ENCODE results near the gene HSF2. TPM values are rescaled to one million over a fixed set of nuclear protein-coding genes. Genes with fewer than 3 reads are reported as not detected.

HSF2 gene
- total RNA-seq, 1 experiment from 2014 or later = 52.1 TPM

DNA sequence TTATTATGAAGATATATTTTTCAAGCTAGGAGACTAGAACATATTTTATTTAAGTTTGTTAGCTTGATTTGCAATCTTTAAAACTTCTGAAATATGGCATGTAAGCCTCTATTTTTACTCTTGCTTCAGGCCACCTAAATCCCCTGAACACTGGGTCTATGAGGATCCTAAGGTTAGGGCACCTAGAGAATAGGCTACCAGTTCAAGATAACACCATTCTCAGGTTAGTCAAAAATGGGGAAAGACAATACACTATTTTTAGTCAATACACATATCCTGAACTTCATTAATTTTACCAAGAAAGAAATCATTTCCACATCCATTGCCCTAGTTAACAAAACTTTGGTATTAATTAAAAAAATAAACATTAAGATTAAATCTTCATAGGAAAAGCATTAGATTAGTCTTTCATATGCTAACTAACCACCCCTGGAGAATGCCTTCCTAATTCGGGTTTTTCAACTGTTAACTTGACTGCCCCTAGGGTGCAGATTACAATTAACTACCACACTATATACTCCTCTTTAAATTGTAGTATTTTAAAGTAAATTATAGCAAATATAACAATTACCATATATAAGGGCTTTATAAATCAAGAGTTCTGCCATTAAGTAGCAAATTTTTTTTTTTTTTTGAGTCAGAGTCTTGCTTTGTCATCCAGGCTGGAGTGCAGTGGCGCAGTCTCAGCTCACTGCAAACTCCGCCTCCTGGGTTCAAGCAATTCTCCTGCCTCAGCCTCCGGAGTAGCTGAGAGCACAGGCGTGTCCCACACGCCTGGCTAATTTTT lies 6.7 kb upstream of the HSF2 start:
- Histone ChIP-seq H3K4me1 (ENCODE audit: low read length) (no peaks in the 10 kb centered on the region), H3K79me2 (ENCODE audit: low read length) (no peaks in the 10 kb centered on the region), H2AFZ (ENCODE audit: low read length) (no peak overlapping the region), H3K27me3 (ENCODE audit: low read length) (no peaks in the 10 kb centered on the region), H3K27ac (ENCODE audit: low read length) (no peak overlapping the region), H3K9ac (ENCODE audit: low read length) (no peak overlapping the region), H3K4me2 (ENCODE audit: low read depth, low read length, poor library complexity, severe bottlenecking) (no peak overlapping the region), H3K36me3 (ENCODE audit: insufficient read depth, low read length) (no peaks in the 10 kb centered on the region), H3K9me3 (ENCODE audit: low read length) (no peaks in the 10 kb centered on the region), H3K4me3 (ENCODE audit: low read length) (no peak overlapping the region), H3K9me2 (replicated peaks; ENCODE audit: insufficient read depth, low read length) (peaks cover 2% of the 10 kb centered on the region), H4K20me1 (ENCODE audit: insufficient read depth, low read depth, low read length) (no peaks in the 10 kb centered on the region)
- DNase-seq = no peak

DNA sequence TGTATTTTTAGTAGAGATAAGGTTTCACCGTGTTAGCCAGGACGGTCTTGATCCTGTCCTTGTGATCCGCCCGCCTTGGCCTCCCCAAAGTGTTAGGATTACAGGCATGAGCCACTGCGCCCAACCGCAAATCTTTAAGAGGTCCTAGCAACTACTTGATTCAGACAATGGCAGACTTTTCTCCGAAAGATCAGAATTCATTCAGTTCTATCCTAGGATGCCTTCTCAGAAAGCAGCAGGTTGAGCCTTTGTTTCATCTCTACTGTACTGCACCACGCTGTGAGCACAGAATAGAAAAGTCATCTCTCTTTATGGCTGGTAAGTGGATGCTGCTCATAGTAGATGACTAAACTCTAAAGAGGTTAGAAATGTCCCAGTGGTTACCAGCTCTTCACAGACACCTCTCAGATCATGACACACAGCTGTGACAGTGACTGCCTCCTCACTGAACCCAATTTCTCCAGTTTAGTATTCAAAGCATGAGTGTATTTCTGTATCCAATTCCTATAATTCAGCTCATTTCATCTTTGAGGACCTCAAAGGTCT lies 6.0 kb upstream of the HSF2 start:
- Histone ChIP-seq H3K9ac (ENCODE audit: low read length) (no peak overlapping the region), H3K9me2 (replicated peaks; ENCODE audit: insufficient read depth, low read length) (peaks cover 3% of the 10 kb centered on the region), H2AFZ (ENCODE audit: low read length) (no peak overlapping the region), H3K27ac (ENCODE audit: low read length) (no peak overlapping the region), H3K36me3 (ENCODE audit: insufficient read depth, low read length) (no peaks in the 10 kb centered on the region), H3K9me3 (ENCODE audit: low read length) (no peaks in the 10 kb centered on the region), H3K79me2 (ENCODE audit: low read length) (no peaks in the 10 kb centered on the region), H3K4me3 (ENCODE audit: low read length) (no peak overlapping the region), H3K4me1 (ENCODE audit: low read length) (no peaks in the 10 kb centered on the region), H4K20me1 (ENCODE audit: insufficient read depth, low read depth, low read length) (no peaks in the 10 kb centered on the region), H3K27me3 (ENCODE audit: low read length) (no peaks in the 10 kb centered on the region), H3K4me2 (ENCODE audit: low read depth, low read length, poor library complexity, severe bottlenecking) (no peak overlapping the region)
- DNase-seq = no peak

DNA sequence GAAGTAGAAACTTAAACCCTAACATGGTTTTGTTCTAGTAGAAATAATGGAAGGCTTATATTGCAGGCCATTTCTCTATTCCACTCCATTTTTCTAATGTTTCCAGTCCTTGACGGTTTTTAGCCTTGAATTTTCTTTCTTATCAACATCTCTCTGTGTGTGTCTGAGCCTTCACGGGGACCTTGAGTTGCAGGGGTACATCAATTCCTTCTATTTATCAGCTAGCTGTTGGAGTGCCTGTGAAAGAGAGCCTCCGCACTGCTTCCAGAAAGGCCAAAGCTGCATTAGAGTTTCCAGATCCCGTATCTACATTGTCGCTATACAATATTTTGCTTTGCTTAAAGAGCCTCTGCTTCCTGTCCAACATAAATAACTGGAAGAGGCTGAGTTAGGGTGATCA lies 5.4 kb upstream of the HSF2 start:
- H3K4me3 ChIP-seq (ENCODE audit: low read length) = no peak overlapping the region
- peaks cover 3% of the 10 kb centered on the region for H3K9me2 ChIP-seq (replicated peaks; ENCODE audit: insufficient read depth, low read length)
- no peaks in the 10 kb centered on the region for H3K9me3 ChIP-seq (ENCODE audit: low read length)
- H3K4me2 ChIP-seq (ENCODE audit: low read depth, low read length, poor library complexity, severe bottlenecking) = no peak overlapping the region
- H3K4me1 ChIP-seq (ENCODE audit: low read length) = peaks cover 6% of the 10 kb centered on the region
- DNase-seq = no peak
- no peak overlapping the region for H2AFZ ChIP-seq (ENCODE audit: low read length)
- H3K27me3 ChIP-seq (ENCODE audit: low read length) = no peaks in the 10 kb centered on the region
- H3K36me3 ChIP-seq (ENCODE audit: insufficient read depth, low read length) = no peaks in the 10 kb centered on the region
- no peak overlapping the region for H3K9ac ChIP-seq (ENCODE audit: low read length)
- H3K79me2 ChIP-seq (ENCODE audit: low read length) = no peaks in the 10 kb centered on the region
- H3K27ac ChIP-seq (ENCODE audit: low read length) = no peak overlapping the region
- no peaks in the 10 kb centered on the region for H4K20me1 ChIP-seq (ENCODE audit: insufficient read depth, low read depth, low read length)

DNA sequence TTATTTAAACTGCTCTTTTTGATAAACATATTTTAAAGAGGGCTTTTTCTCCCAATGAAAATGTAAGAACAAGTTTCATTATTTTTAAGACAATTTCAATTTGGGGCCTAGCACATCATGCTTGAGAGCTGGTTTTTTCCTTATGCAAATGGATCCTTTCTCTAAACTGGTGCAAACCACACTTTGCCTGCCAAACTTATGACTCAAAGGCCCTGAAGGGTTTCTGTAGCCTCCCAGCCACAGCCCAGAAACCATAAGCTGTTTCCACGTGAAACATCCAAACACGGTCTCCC lies 451 bp upstream of the HSF2 start:
- H3K27ac ChIP-seq (ENCODE audit: low read length) = peak overlapping the region; percentile 39; the same call in 1 of the 2 replicates
- peak overlapping the region; percentile 61 for H3K9ac ChIP-seq (ENCODE audit: low read length)
- H3K36me3 ChIP-seq (ENCODE audit: insufficient read depth, low read length) = peaks cover 13% of the 10 kb centered on the region
- peaks cover 23% of the 10 kb centered on the region for H3K4me1 ChIP-seq (ENCODE audit: low read length)
- peak overlapping the region; percentile 85 for H2AFZ ChIP-seq (ENCODE audit: low read length)
- H4K20me1 ChIP-seq (ENCODE audit: insufficient read depth, low read depth, low read length) = peaks cover 12% of the 10 kb centered on the region; the same call in 1 of the 2 replicates
- peaks cover 45% of the 10 kb centered on the region for H3K79me2 ChIP-seq (ENCODE audit: low read length)
- no peaks in the 10 kb centered on the region for H3K9me3 ChIP-seq (ENCODE audit: low read length)
- peak overlapping the region; percentile 54; the same call in 1 of the 2 replicates for H3K4me3 ChIP-seq (ENCODE audit: low read length)
- H3K27me3 ChIP-seq (ENCODE audit: low read length) = no peaks in the 10 kb centered on the region
- H3K9me2 ChIP-seq (replicated peaks; ENCODE audit: insufficient read depth, low read length) = peaks cover 3% of the 10 kb centered on the region
- no peak for DNase-seq
- peak overlapping the region; percentile 65 for H3K4me2 ChIP-seq (ENCODE audit: low read depth, low read length, poor library complexity, severe bottlenecking)

DNA sequence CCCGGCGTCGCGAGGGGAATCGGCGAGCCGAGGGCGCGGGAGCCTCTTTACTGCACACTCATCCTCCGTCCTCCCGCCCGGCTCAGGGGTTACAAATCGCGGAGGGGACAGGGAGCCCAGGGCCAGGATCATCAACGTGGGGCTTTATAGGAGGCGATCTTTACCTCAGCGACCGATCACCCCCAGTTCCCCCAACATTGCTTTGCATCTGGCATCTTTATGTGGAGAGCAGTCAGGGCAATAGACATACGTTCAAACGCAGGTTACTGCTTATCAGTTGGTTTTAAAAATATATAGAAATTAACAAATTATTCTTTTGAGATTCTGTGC lies 634 bp downstream of the HSF2 start:
- H4K20me1 ChIP-seq (ENCODE audit: insufficient read depth, low read depth, low read length) = peaks cover 12% of the 10 kb centered on the region; the same call in 1 of the 2 replicates
- H3K27me3 ChIP-seq (ENCODE audit: low read length) = no peaks in the 10 kb centered on the region
- H3K9me3 ChIP-seq (ENCODE audit: low read length) = no peaks in the 10 kb centered on the region
- H3K9ac ChIP-seq (ENCODE audit: low read length) = peak overlapping the region; percentile 98
- DNase-seq = peak; percentile 78
- H2AFZ ChIP-seq (ENCODE audit: low read length) = peak overlapping the region; percentile 71; the same call in 1 of the 2 replicates
- H3K4me2 ChIP-seq (ENCODE audit: low read depth, low read length, poor library complexity, severe bottlenecking) = peak overlapping the region; percentile 84
- peaks cover 13% of the 10 kb centered on the region for H3K36me3 ChIP-seq (ENCODE audit: insufficient read depth, low read length)
- H3K27ac ChIP-seq (ENCODE audit: low read length) = peak overlapping the region; percentile 68
- peaks cover 23% of the 10 kb centered on the region for H3K4me1 ChIP-seq (ENCODE audit: low read length)
- H3K4me3 ChIP-seq (ENCODE audit: low read length) = peak overlapping the region; percentile 97
- H3K9me2 ChIP-seq (replicated peaks; ENCODE audit: insufficient read depth, low read length) = peaks cover 3% of the 10 kb centered on the region
- H3K79me2 ChIP-seq (ENCODE audit: low read length) = peaks cover 56% of the 10 kb centered on the region

DNA sequence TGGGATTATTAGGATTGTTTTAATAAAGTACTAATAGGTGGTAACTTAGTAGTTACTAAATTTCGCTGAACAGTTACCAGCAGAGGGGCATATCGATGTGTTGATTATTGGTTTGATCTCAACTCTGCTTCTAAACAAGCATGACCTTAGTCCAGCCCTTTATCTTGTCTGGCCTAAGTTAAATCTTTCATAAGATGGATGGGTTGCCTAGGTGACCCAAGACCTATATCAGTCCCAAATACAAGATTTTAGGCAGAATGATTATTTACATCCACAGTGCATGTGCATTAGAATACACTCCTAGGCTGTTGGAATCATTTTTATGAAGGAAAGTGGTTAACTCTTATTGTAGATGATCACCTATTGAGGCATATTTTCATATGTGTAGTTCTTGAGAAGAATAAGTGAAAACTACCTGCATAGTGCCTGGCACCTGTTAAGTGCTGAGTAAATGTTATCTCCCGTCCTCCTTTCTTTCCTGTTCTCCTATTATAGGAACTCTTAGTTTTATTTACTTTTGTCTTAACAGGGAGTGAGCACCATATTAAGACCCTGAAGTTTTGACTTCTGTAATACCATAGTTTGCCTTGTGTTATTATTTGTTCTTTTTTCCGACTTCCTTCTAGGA lies 1.1 kb downstream of the HSF2 start:
- Histone ChIP-seq H3K79me2 (ENCODE audit: low read length) (peaks cover 61% of the 10 kb centered on the region), H3K36me3 (ENCODE audit: insufficient read depth, low read length) (peaks cover 13% of the 10 kb centered on the region), H4K20me1 (ENCODE audit: insufficient read depth, low read depth, low read length) (peaks cover 12% of the 10 kb centered on the region; the same call in 1 of the 2 replicates), H3K27me3 (ENCODE audit: low read length) (no peaks in the 10 kb centered on the region), H3K9me2 (replicated peaks; ENCODE audit: insufficient read depth, low read length) (peaks cover 3% of the 10 kb centered on the region), H3K9me3 (ENCODE audit: low read length) (no peaks in the 10 kb centered on the region), H3K4me3 (ENCODE audit: low read length) (peak overlapping the region; percentile 97), H3K27ac (ENCODE audit: low read length) (no peak overlapping the region; the same call in 1 of the 2 replicates), H2AFZ (ENCODE audit: low read length) (no peak overlapping the region), H3K4me2 (ENCODE audit: low read depth, low read length, poor library complexity, severe bottlenecking) (peak overlapping the region; percentile 84), H3K4me1 (ENCODE audit: low read length) (peaks cover 23% of the 10 kb centered on the region), H3K9ac (ENCODE audit: low read length) (peak overlapping the region; percentile 98)
- DNase-seq = peak; percentile 56

DNA sequence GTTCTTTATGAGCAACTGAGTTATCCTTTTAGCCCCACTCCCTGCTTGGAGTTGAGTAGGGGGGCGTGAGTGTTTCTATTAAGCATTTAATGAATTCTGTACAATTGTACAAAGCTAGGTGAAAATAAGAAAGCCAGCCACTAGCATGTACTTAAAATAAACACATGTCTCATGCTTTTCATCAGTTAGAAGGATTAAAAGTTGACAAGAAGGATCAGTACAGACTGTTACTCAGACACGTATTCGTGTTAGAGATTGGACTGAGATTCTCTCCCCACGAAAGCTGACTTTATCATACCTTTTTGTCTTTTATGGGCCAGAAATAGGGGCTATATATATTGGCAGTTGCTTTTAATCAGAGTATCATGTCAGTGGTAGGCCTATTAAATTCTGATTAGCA lies 1.7 kb downstream of the HSF2 start:
- Histone ChIP-seq H3K79me2 (ENCODE audit: low read length) (peaks cover 66% of the 10 kb centered on the region), H3K36me3 (ENCODE audit: insufficient read depth, low read length) (peaks cover 13% of the 10 kb centered on the region), H3K4me1 (ENCODE audit: low read length) (peaks cover 23% of the 10 kb centered on the region), H2AFZ (ENCODE audit: low read length) (no peak overlapping the region), H3K4me3 (ENCODE audit: low read length) (peak overlapping the region; percentile 97), H3K27me3 (ENCODE audit: low read length) (no peaks in the 10 kb centered on the region), H4K20me1 (ENCODE audit: insufficient read depth, low read depth, low read length) (peaks cover 12% of the 10 kb centered on the region; the same call in 1 of the 2 replicates), H3K9me2 (replicated peaks; ENCODE audit: insufficient read depth, low read length) (peaks cover 3% of the 10 kb centered on the region), H3K27ac (ENCODE audit: low read length) (no peak overlapping the region), H3K9me3 (ENCODE audit: low read length) (no peaks in the 10 kb centered on the region), H3K9ac (ENCODE audit: low read length) (peak overlapping the region; percentile 98), H3K4me2 (ENCODE audit: low read depth, low read length, poor library complexity, severe bottlenecking) (peak overlapping the region; percentile 84)
- DNase-seq = no peak

DNA sequence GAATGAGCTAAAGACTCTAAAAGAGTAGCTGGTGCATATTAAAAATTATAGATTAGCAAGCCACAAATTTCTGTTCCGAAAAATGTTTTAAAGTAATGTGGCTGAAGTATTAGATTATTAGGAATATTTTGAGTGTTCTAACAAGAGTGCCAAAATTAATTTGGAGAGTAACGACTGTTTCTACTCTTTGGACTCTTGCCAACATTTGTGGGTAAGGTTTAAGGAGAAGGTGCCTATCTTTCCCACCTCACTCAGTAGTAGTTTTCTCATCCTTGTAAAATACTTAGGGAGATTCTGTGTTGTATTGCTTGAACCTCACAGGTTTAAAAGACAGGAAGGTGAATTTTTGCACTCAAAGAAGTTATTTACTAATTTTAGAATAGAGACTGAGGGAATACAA lies 5.0 kb downstream of the HSF2 start:
- Histone ChIP-seq H3K79me2 (ENCODE audit: low read length) (peaks cover 100% of the 10 kb centered on the region), H3K4me2 (ENCODE audit: low read depth, low read length, poor library complexity, severe bottlenecking) (no peak overlapping the region), H2AFZ (ENCODE audit: low read length) (no peak overlapping the region), H3K27me3 (ENCODE audit: low read length) (no peaks in the 10 kb centered on the region), H3K9me2 (replicated peaks; ENCODE audit: insufficient read depth, low read length) (no peaks in the 10 kb centered on the region), H3K27ac (ENCODE audit: low read length) (no peak overlapping the region), H3K4me3 (ENCODE audit: low read length) (no peak overlapping the region), H3K9me3 (ENCODE audit: low read length) (no peaks in the 10 kb centered on the region), H3K36me3 (ENCODE audit: insufficient read depth, low read length) (peaks cover 18% of the 10 kb centered on the region), H4K20me1 (ENCODE audit: insufficient read depth, low read depth, low read length) (peaks cover 12% of the 10 kb centered on the region; the same call in 1 of the 2 replicates), H3K9ac (ENCODE audit: low read length) (no peak overlapping the region), H3K4me1 (ENCODE audit: low read length) (peaks cover 16% of the 10 kb centered on the region)
- no peak for DNase-seq
